ENCODE data around the gene CHST11.

CHST11 gene

GRCh38 chr12:104738331-104738730 is 281.6 kb downstream of the CHST11 start:
- Histone ChIP-seq H3K27ac (ENCODE audit: low read depth, low read length) (no peak overlapping the region), H3K79me2 (ENCODE audit: control insufficient read depth, low read length) (no peaks in the 10 kb centered on the region), H3K36me3 (ENCODE audit: control insufficient read depth, low read length) (no peaks in the 10 kb centered on the region), H3F3A (ENCODE audit: control insufficient read depth, insufficient read depth) (no peaks in the 10 kb centered on the region), H3K9me3 (ENCODE audit: control insufficient read depth, insufficient read depth, low read length) (no peaks in the 10 kb centered on the region), H3K4me3 (ENCODE audit: low read length) (no peak overlapping the region), H3K9me2 (replicated peaks; ENCODE audit: control insufficient read depth, low read length) (no peaks in the 10 kb centered on the region), H3K27me3 (ENCODE audit: control insufficient read depth, low read length) (no peaks in the 10 kb centered on the region), H3K4me1 (ENCODE audit: control insufficient read depth, low read length) (peaks cover 20% of the 10 kb centered on the region), H4K20me1 (ENCODE audit: control insufficient read depth, insufficient read depth, low read depth, low read length) (no peaks in the 10 kb centered on the region), H3K4me2 (ENCODE audit: low read length) (no peak overlapping the region)
- no peak for TF ChIP-seq CTCF (IDR thresholded peaks at IDR 0.05; ENCODE audit: low read depth, low read length, poor library complexity, severe bottlenecking)
- TF ChIP-seq EZH2phosphoT487 (IDR thresholded peaks at IDR 0.05; ENCODE audit: borderline replicate concordance, low read length): no peak

GRCh38 chr12:104738776-104739642 is 282.3 kb downstream of the CHST11 start:
- Histone ChIP-seq H3K27me3 (ENCODE audit: control insufficient read depth, low read length) (no peaks in the 10 kb centered on the region), H3K9me3 (ENCODE audit: control insufficient read depth, insufficient read depth, low read length) (no peaks in the 10 kb centered on the region), H4K20me1 (ENCODE audit: control insufficient read depth, insufficient read depth, low read depth, low read length) (no peaks in the 10 kb centered on the region), H3F3A (ENCODE audit: control insufficient read depth, insufficient read depth) (no peaks in the 10 kb centered on the region), H3K4me1 (ENCODE audit: control insufficient read depth, low read length) (peaks cover 26% of the 10 kb centered on the region), H3K79me2 (ENCODE audit: control insufficient read depth, low read length) (no peaks in the 10 kb centered on the region), H3K36me3 (ENCODE audit: control insufficient read depth, low read length) (no peaks in the 10 kb centered on the region), H3K4me2 (ENCODE audit: low read length) (no peak overlapping the region), H3K27ac (ENCODE audit: low read depth, low read length) (no peak overlapping the region), H3K4me3 (ENCODE audit: low read length) (no peak overlapping the region), H3K9me2 (replicated peaks; ENCODE audit: control insufficient read depth, low read length) (no peaks in the 10 kb centered on the region)
- no peak for TF ChIP-seq EZH2phosphoT487 (IDR thresholded peaks at IDR 0.05; ENCODE audit: borderline replicate concordance, low read length)
- TF ChIP-seq CTCF (IDR thresholded peaks at IDR 0.05; ENCODE audit: low read depth, low read length, poor library complexity, severe bottlenecking): no peak

- no peaks in the 10 kb centered on the region for H4K20me1 ChIP-seq (ENCODE audit: control insufficient read depth, insufficient read depth, low read depth, low read length)
- no peaks in the 10 kb centered on the region for H3K9me2 ChIP-seq (replicated peaks; ENCODE audit: control insufficient read depth, low read length)
- no peaks in the 10 kb centered on the region for H3F3A ChIP-seq (ENCODE audit: control insufficient read depth, insufficient read depth)
- H3K27ac ChIP-seq (ENCODE audit: low read depth, low read length): no peak overlapping the region
- H3K9me3 ChIP-seq (ENCODE audit: control insufficient read depth, insufficient read depth, low read length): no peaks in the 10 kb centered on the region
- H3K36me3 ChIP-seq (ENCODE audit: control insufficient read depth, low read length): no peaks in the 10 kb centered on the region
- TF ChIP-seq CTCF (IDR thresholded peaks at IDR 0.05; ENCODE audit: low read depth, low read length, poor library complexity, severe bottlenecking): no peak
- TF ChIP-seq EZH2phosphoT487 (IDR thresholded peaks at IDR 0.05; ENCODE audit: borderline replicate concordance, low read length): no peak
- H3K27me3 ChIP-seq (ENCODE audit: control insufficient read depth, low read length): no peaks in the 10 kb centered on the region
- H3K79me2 ChIP-seq (ENCODE audit: control insufficient read depth, low read length): no peaks in the 10 kb centered on the region
- H3K4me2 ChIP-seq (ENCODE audit: low read length): peak overlapping the region; percentile 30
- peaks cover 32% of the 10 kb centered on the region for H3K4me1 ChIP-seq (ENCODE audit: control insufficient read depth, low read length)
- no peak overlapping the region for H3K4me3 ChIP-seq (ENCODE audit: low read length)
Measured at GRCh38 chr12:104740668-104741067, 283.9 kb downstream of the CHST11 start.

Data from DOHH2 (cell line).